Mesendoderm (in vitro differentiated cells): ENCODE data around the gene BCAT1.
A peak's percentile ranks its signal among the peaks of the same experiment; 100 is the strongest.
"Not testable (repeated sequence)": the region's sequence is repeated elsewhere in the genome, so short reads cannot be mapped to it uniquely, and the experiment has no call there.

ENCODE experiments used
- DNase-seq: peaks from one replicate; pipeline ENCODE4 v3.0.0; 2013
- H2AK5ac ChIP-seq: 2 replicates; pipeline ENCODE4 v1.6.1; 2013; ENCODE audit warnings: low read length, inconsistent platforms
- H2BK120ac ChIP-seq: 2 replicates; pipeline ENCODE4 v1.6.1; 2013; ENCODE audit warnings: low read depth, mild to moderate bottlenecking, low read length, moderate library complexity, mixed read lengths
- H2BK15ac ChIP-seq: replicated peaks from 2 replicates; pipeline ENCODE4 v1.6.1; 2013; ENCODE audit warnings: low read depth, mild to moderate bottlenecking, moderate library complexity
- H2BK5ac ChIP-seq: 2 replicates; pipeline ENCODE4 v1.6.1; 2013; ENCODE audit warnings: low read length, inconsistent platforms
- H3K18ac ChIP-seq: 2 replicates; pipeline ENCODE4 v1.6.1; 2013; ENCODE audit warnings: mild to moderate bottlenecking, low read length, mixed read lengths
- H3K23ac ChIP-seq: one replicate; pipeline ENCODE4 v1.6.1; 2013; ENCODE audit warnings: low read length
- H3K27ac ChIP-seq: 2 replicates; pipeline ENCODE4 v1.5.1; 2013; ENCODE audit warnings: low read depth, mild to moderate bottlenecking, inconsistent platforms, low read length, moderate library complexity
- H3K27me3 ChIP-seq: 2 replicates; pipeline ENCODE4 v1.6.1; 2013; ENCODE audit warnings: low read length, control low read depth, mild to moderate bottlenecking, inconsistent platforms; ENCODE audit not compliant: insufficient read depth, poor library complexity
- H3K36me3 ChIP-seq: 2 replicates; pipeline ENCODE4 v1.6.1; 2013; ENCODE audit warnings: low read length, inconsistent platforms; ENCODE audit not compliant: control insufficient read depth, insufficient read depth
- H3K4ac ChIP-seq: one replicate; pipeline ENCODE4 v1.6.1; 2013; ENCODE audit warnings: low read depth, mild to moderate bottlenecking, low read length, moderate library complexity
- H3K4me1 ChIP-seq: 2 replicates; pipeline ENCODE4 v1.6.1; 2013; ENCODE audit warnings: low read depth, low read length, inconsistent platforms; ENCODE audit not compliant: control insufficient read depth
- H3K4me2 ChIP-seq: 2 replicates; pipeline ENCODE4 v1.6.1; 2013; ENCODE audit warnings: low read length
- H3K4me3 ChIP-seq: 2 replicates; pipeline ENCODE4 v1.5.1; 2013; ENCODE audit warnings: mild to moderate bottlenecking, low read length
- H3K56ac ChIP-seq: one replicate; pipeline ENCODE4 v1.6.1; 2013; ENCODE audit warnings: low read length
- H3K79me1 ChIP-seq: 2 replicates; pipeline ENCODE4 v1.6.1; 2013; ENCODE audit warnings: low read length, inconsistent platforms
- H3K79me2 ChIP-seq: 2 replicates; pipeline ENCODE4 v1.6.1; 2013; ENCODE audit warnings: mild to moderate bottlenecking, low read length; ENCODE audit not compliant: control insufficient read depth, insufficient read depth
- H3K9ac ChIP-seq: 2 replicates; pipeline ENCODE4 v1.6.1; 2013; ENCODE audit warnings: low read length, inconsistent platforms
- H4K5ac ChIP-seq: one replicate; pipeline ENCODE4 v1.6.1; 2013; ENCODE audit warnings: low read length
- H4K8ac ChIP-seq: one replicate; pipeline ENCODE4 v1.6.1; 2013; ENCODE audit warnings: low read depth, mild to moderate bottlenecking, control low read depth, low read length, moderate library complexity
- WGBS: extraction: QIAGEN DNeasy Blood & Tissue Kit; methylation state at CpG from one replicate; pipeline ENCODE4 v1.1.7; 2013; ENCODE audit warnings: low lambda C conversion rate, missing lambda C conversion rate; ENCODE audit not compliant: insufficient coverage; ENCODE audit errors: extremely low coverage; 5-methylcytosine and 5-hydroxymethylcytosine counted together

BCAT1 gene

GRCh38 chr12:24915501-24915900 lies 33.4 kb downstream of the BCAT1 start:
- Histone ChIP-seq H3K18ac (no peak overlapping the region), H3K9ac (no peak overlapping the region), H3K4me1 (peaks cover 1% of the 10 kb centered on the region), H2BK5ac (no peak overlapping the region), H4K8ac (no peak overlapping the region), H3K56ac (no peak overlapping the region), H3K79me1 (peaks cover 16% of the 10 kb centered on the region), H4K5ac (no peak overlapping the region), H3K27me3 (no peaks in the 10 kb centered on the region), H3K23ac (no peak overlapping the region), H2BK15ac (no peak overlapping the region), H3K79me2 (peaks cover 54% of the 10 kb centered on the region), H2AK5ac (no peak overlapping the region), H2BK120ac (no peak overlapping the region), H3K27ac (no peak overlapping the region), H3K36me3 (no peaks in the 10 kb centered on the region), H3K4me2 (no peak overlapping the region), H3K4me3 (no peak overlapping the region), H3K4ac (no peak overlapping the region)
- no CpG with 5 or more reads among the region's 5 CpGs for WGBS
- no peak for DNase-seq

GRCh38 chr12:24913953-24914352 lies 34.9 kb downstream of the BCAT1 start:
- H2BK5ac ChIP-seq = no peak overlapping the region
- H2BK15ac ChIP-seq = no peak overlapping the region
- peaks cover 1% of the 10 kb centered on the region for H3K4me1 ChIP-seq
- H4K5ac ChIP-seq = no peak overlapping the region
- no peak overlapping the region for H3K23ac ChIP-seq
- peaks cover 20% of the 10 kb centered on the region for H3K79me1 ChIP-seq
- no peak overlapping the region for H3K4ac ChIP-seq
- H3K27me3 ChIP-seq = no peaks in the 10 kb centered on the region
- no peak for DNase-seq
- H3K36me3 ChIP-seq = no peaks in the 10 kb centered on the region
- H2BK120ac ChIP-seq = no peak overlapping the region
- no peak overlapping the region for H4K8ac ChIP-seq
- no peak overlapping the region for H3K9ac ChIP-seq
- no peak overlapping the region for H3K4me2 ChIP-seq
- no CpG with 5 or more reads among the region's 3 CpGs for WGBS
- no peak overlapping the region for H3K18ac ChIP-seq
- no peak overlapping the region for H3K56ac ChIP-seq
- peaks cover 49% of the 10 kb centered on the region for H3K79me2 ChIP-seq
- H3K4me3 ChIP-seq = no peak overlapping the region
- no peak overlapping the region for H3K27ac ChIP-seq
- no peak overlapping the region for H2AK5ac ChIP-seq

- Histone ChIP-seq H3K27me3 (no peaks in the 10 kb centered on the region), H3K79me1 (peaks cover 20% of the 10 kb centered on the region)
Measured at GRCh38 chr12:24913130-24913529, 35.8 kb downstream of the BCAT1 start.

GRCh38 chr12:24911271-24911791 lies 37.6 kb downstream of the BCAT1 start:
- WGBS = no CpG with 5 or more reads among the region's 9 CpGs
- Histone ChIP-seq H2AK5ac (no peak overlapping the region), H3K56ac (peak overlapping the region; percentile 22), H3K36me3 (no peaks in the 10 kb centered on the region), H3K9ac (no peak overlapping the region), H3K4me3 (no peak overlapping the region), H3K4me2 (no peak overlapping the region), H2BK5ac (no peak overlapping the region), H3K27ac (no peak overlapping the region), H3K27me3 (no peaks in the 10 kb centered on the region), H4K5ac (no peak overlapping the region), H3K79me1 (peaks cover 24% of the 10 kb centered on the region), H3K79me2 (peaks cover 45% of the 10 kb centered on the region), H3K23ac (no peak overlapping the region), H3K4me1 (peaks cover 8% of the 10 kb centered on the region), H3K4ac (no peak overlapping the region), H2BK120ac (no peak overlapping the region), H2BK15ac (no peak overlapping the region), H4K8ac (no peak overlapping the region), H3K18ac (peak overlapping the region; percentile 2)
- DNase-seq = peak; percentile 51

More at GRCh38 chr12:24913130-24913529, 35.8 kb downstream of the BCAT1 start:
- H2BK5ac ChIP-seq = no peak overlapping the region
- WGBS = no CpG with 5 or more reads among the region's 3 CpGs
- H2AK5ac ChIP-seq = no peak overlapping the region
- H3K27ac ChIP-seq = no peak overlapping the region
- no peak overlapping the region for H3K4ac ChIP-seq
- H3K79me2 ChIP-seq = peaks cover 45% of the 10 kb centered on the region
- H3K56ac ChIP-seq = no peak overlapping the region
- no peak for DNase-seq
- no peak overlapping the region for H3K4me3 ChIP-seq
- H3K4me2 ChIP-seq = no peak overlapping the region
- H3K4me1 ChIP-seq = peaks cover 1% of the 10 kb centered on the region
- no peaks in the 10 kb centered on the region for H3K36me3 ChIP-seq
- no peak overlapping the region for H2BK120ac ChIP-seq
- no peak overlapping the region for H3K18ac ChIP-seq
- no peak overlapping the region for H3K23ac ChIP-seq
- H4K5ac ChIP-seq = no peak overlapping the region
- H3K9ac ChIP-seq = no peak overlapping the region
- no peak overlapping the region for H4K8ac ChIP-seq
- H2BK15ac ChIP-seq = no peak overlapping the region

- DNase-seq, H3K9ac ChIP-seq, H4K8ac ChIP-seq, H4K5ac ChIP-seq, H3K4me2 ChIP-seq, H3K36me3 ChIP-seq, H3K18ac ChIP-seq, H3K56ac ChIP-seq, H3K23ac ChIP-seq, H3K27me3 ChIP-seq, H2BK15ac ChIP-seq, H3K27ac ChIP-seq, H2AK5ac ChIP-seq, H3K4me3 ChIP-seq, H2BK120ac ChIP-seq, H3K4ac ChIP-seq, H2BK5ac ChIP-seq: not testable (repeated sequence)
- Histone ChIP-seq H3K79me2 (peaks cover 37% of the 10 kb centered on the region), H3K4me1 (peaks cover 14% of the 10 kb centered on the region), H3K79me1 (peaks cover 23% of the 10 kb centered on the region)
- WGBS = no CpG with 5 or more reads among the region's 6 CpGs
Measured at GRCh38 chr12:24910192-24910591, 38.7 kb downstream of the BCAT1 start.

GRCh38 chr12:24909667-24910066 lies 39.2 kb downstream of the BCAT1 start:
- no CpG with 5 or more reads among the region's 3 CpGs for WGBS
- H3K56ac ChIP-seq = no peak overlapping the region
- H4K8ac ChIP-seq = no peak overlapping the region
- H2BK120ac ChIP-seq = no peak overlapping the region
- no peak overlapping the region for H3K9ac ChIP-seq
- H3K79me2 ChIP-seq = peaks cover 37% of the 10 kb centered on the region
- no peak overlapping the region for H2BK5ac ChIP-seq
- H3K4me2 ChIP-seq = no peak overlapping the region
- H3K4me3 ChIP-seq = no peak overlapping the region
- DNase-seq = no peak
- H3K4me1 ChIP-seq = peaks cover 14% of the 10 kb centered on the region
- H3K27ac ChIP-seq = no peak overlapping the region
- no peaks in the 10 kb centered on the region for H3K36me3 ChIP-seq
- no peak overlapping the region for H3K4ac ChIP-seq
- H4K5ac ChIP-seq = no peak overlapping the region
- no peak overlapping the region for H3K23ac ChIP-seq
- H3K18ac ChIP-seq = no peak overlapping the region
- no peaks in the 10 kb centered on the region for H3K27me3 ChIP-seq
- peaks cover 23% of the 10 kb centered on the region for H3K79me1 ChIP-seq
- no peak overlapping the region for H2BK15ac ChIP-seq
- no peak overlapping the region for H2AK5ac ChIP-seq
